Activated CD4-positive, alpha-beta memory T cell treated with anti-CD3 and anti-CD28 coated beads, Interleukin-2, amount 10 ng/mL, durations not matched to agents 7 days and 5 days (primary cell): ENCODE measurements around the gene ADAMTSL2. TPM values are rescaled to one million over a fixed set of nuclear protein-coding genes. Genes with fewer than 3 reads are reported as not detected.

Experiments used
- CTCF ChIA-PET: fragments of 350-600 bp; sonication (Branson Sonifier 250); formaldehyde crosslinking; loops from one replicate; lab custom pipeline; 2021; ENCODE audit warnings: antibody characterized with exemption, inconsistent platforms; lab: Charles Lee
- POLR2A ChIA-PET: fragments of 350-600 bp; sonication (Branson Sonifier 250); formaldehyde crosslinking; loops from one replicate; lab custom pipeline; 2021; ENCODE audit warnings: antibody characterized with exemption; lab: Charles Lee
- DNase-seq: peaks from one replicate; pipeline ENCODE4 v3.0.0-alpha.2; 2020
- H3K27ac Mint-ChIP-seq: one replicate; pipeline ENCODE4 v1.8.0; 2021; ENCODE audit warnings: mild to moderate bottlenecking, mixed read lengths
- H3K27me3 Mint-ChIP-seq: one replicate; pipeline ENCODE4 v1.8.0; 2021; ENCODE audit warnings: mixed read lengths
- H3K36me3 Mint-ChIP-seq: one replicate; pipeline ENCODE4 v1.8.0; 2021; ENCODE audit warnings: low read depth, mixed read lengths
- H3K4me1 Mint-ChIP-seq: one replicate; pipeline ENCODE4 v1.8.0; 2021; ENCODE audit warnings: mixed read lengths
- H3K4me3 Mint-ChIP-seq: one replicate; pipeline ENCODE4 v1.8.0; 2021; ENCODE audit warnings: mild to moderate bottlenecking, mixed read lengths
- H3K9me3 Mint-ChIP-seq: one replicate; pipeline ENCODE4 v1.8.0; 2021; ENCODE audit warnings: mixed read lengths
- total RNA-seq, 2 experiments: library from RNA; stranded (reverse); gene quantifications; one replicate each; pipeline ENCODE4 v1.2.3, GENCODE V29; 2021

The ADAMTSL2 gene
- total RNA-seq, 2 experiments from 2014 or later, result not detected

- no peaks in the 10 kb centered on the region for H3K4me1 Mint-ChIP-seq
- H3K9me3 Mint-ChIP-seq, result no peaks in the 10 kb centered on the region
- no peak for DNase-seq
- POLR2A ChIA-PET, result no interaction called here
- CTCF ChIA-PET, result no interaction called here
- H3K4me3 Mint-ChIP-seq, result no peak overlapping the region
- H3K36me3 Mint-ChIP-seq, result no peaks in the 10 kb centered on the region
- H3K27me3 Mint-ChIP-seq, result peaks cover 13% of the 10 kb centered on the region
- H3K27ac Mint-ChIP-seq, result no peak overlapping the region
Measured at GRCh38 chr9:133538176-133538575, 3.7 kb downstream of the ADAMTSL2 start.

GRCh38 chr9:133538851-133539833 is 4.6 kb downstream of the ADAMTSL2 start:
- DNase-seq, result no peak
- POLR2A ChIA-PET, result no interaction called here
- no peak overlapping the region for H3K4me3 Mint-ChIP-seq
- peaks cover 7% of the 10 kb centered on the region for H3K27me3 Mint-ChIP-seq
- CTCF ChIA-PET, result no interaction called here
- no peaks in the 10 kb centered on the region for H3K4me1 Mint-ChIP-seq
- H3K9me3 Mint-ChIP-seq, result no peaks in the 10 kb centered on the region
- no peak overlapping the region for H3K27ac Mint-ChIP-seq
- no peaks in the 10 kb centered on the region for H3K36me3 Mint-ChIP-seq

GRCh38 chr9:133539991-133540697 is 5.6 kb downstream of the ADAMTSL2 start:
- no peaks in the 10 kb centered on the region for H3K4me1 Mint-ChIP-seq
- ChIA-PET CTCF (no interaction called here), POLR2A (no interaction called here)
- H3K4me3 Mint-ChIP-seq, result no peak overlapping the region
- H3K27me3 Mint-ChIP-seq, result peaks cover 7% of the 10 kb centered on the region
- no peak overlapping the region for H3K27ac Mint-ChIP-seq
- DNase-seq, result no peak
- H3K36me3 Mint-ChIP-seq, result no peaks in the 10 kb centered on the region
- H3K9me3 Mint-ChIP-seq, result no peaks in the 10 kb centered on the region

- H3K27me3 Mint-ChIP-seq, result peaks cover 4% of the 10 kb centered on the region
- no peaks in the 10 kb centered on the region for H3K36me3 Mint-ChIP-seq
- ChIA-PET POLR2A (no interaction called here), CTCF (no interaction called here)
- no peaks in the 10 kb centered on the region for H3K9me3 Mint-ChIP-seq
- H3K4me3 Mint-ChIP-seq, result no peak overlapping the region
- H3K27ac Mint-ChIP-seq, result no peak overlapping the region
- DNase-seq, result no peak
- no peaks in the 10 kb centered on the region for H3K4me1 Mint-ChIP-seq
Measured at GRCh38 chr9:133540698-133541025, 6.2 kb downstream of the ADAMTSL2 start.

DNA sequence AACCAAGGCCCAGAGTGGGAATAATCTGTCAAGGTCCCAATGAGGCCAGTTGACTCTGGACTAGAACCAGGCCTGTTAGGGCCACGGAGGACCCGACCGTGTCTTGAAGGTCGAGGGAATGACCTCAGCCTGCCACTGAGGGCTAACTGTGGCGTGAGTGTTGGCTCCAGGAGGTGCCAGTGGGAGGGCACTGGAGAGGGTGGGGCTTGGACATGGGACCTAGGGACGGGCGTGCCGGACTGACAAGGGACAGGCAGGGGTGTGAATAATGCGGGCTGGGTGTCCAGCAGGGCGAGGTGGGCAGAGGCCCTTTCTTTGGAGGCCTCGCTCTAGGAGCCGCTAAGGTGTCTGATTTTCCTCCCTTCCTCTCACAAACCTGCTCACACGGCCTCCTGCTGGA is 7.5 kb downstream of the ADAMTSL2 start:
- ChIA-PET POLR2A (no interaction called here), CTCF (no interaction called here)
- H3K9me3 Mint-ChIP-seq, result no peaks in the 10 kb centered on the region
- no peak overlapping the region for H3K4me3 Mint-ChIP-seq
- H3K27me3 Mint-ChIP-seq, result peaks cover 4% of the 10 kb centered on the region
- H3K4me1 Mint-ChIP-seq, result no peaks in the 10 kb centered on the region
- no peaks in the 10 kb centered on the region for H3K36me3 Mint-ChIP-seq
- DNase-seq, result no peak
- H3K27ac Mint-ChIP-seq, result no peak overlapping the region

- ChIA-PET POLR2A (no interaction called here), CTCF (no interaction called here)
- no peaks in the 10 kb centered on the region for H3K36me3 Mint-ChIP-seq
- no peak overlapping the region for H3K4me3 Mint-ChIP-seq
- H3K27me3 Mint-ChIP-seq, result peaks cover 4% of the 10 kb centered on the region
- no peaks in the 10 kb centered on the region for H3K4me1 Mint-ChIP-seq
- no peak overlapping the region for H3K27ac Mint-ChIP-seq
- DNase-seq, result no peak
- no peaks in the 10 kb centered on the region for H3K9me3 Mint-ChIP-seq
Measured at GRCh38 chr9:133543772-133544467, 9.4 kb downstream of the ADAMTSL2 start.

- CTCF ChIA-PET, result no interaction called here
- H3K4me1 Mint-ChIP-seq, result no peaks in the 10 kb centered on the region
- H3K9me3 Mint-ChIP-seq, result no peaks in the 10 kb centered on the region
- H3K27me3 Mint-ChIP-seq, result no peaks in the 10 kb centered on the region
- no peaks in the 10 kb centered on the region for H3K36me3 Mint-ChIP-seq
- no peak overlapping the region for H3K4me3 Mint-ChIP-seq
- POLR2A ChIA-PET, result no interaction called here
- no peak overlapping the region for H3K27ac Mint-ChIP-seq
- no peak for DNase-seq
Measured at GRCh38 chr9:133545494-133546286, 11.2 kb downstream of the ADAMTSL2 start.

DNA sequence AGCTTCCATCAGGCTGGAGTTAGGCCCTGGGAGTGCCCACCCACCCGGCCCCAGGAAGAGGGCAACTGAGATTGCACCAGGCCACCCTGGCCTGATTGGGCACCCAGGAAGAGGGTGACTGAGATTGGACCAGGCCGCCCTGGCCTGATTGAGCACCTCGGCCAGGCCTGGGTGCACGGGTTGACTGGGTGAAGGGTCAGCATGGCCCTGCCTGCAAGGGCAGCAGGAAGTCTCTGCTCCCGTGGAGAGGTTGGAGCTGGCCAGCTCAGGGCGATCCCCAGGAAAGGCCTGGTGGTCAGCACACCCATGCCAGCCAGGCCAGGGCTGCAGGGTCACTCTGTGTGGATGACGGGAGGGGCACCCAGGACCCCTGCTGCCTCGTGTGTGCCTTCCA is 11.8 kb downstream of the ADAMTSL2 start:
- DNase-seq, result no peak
- Mint-ChIP-seq H3K27me3 (no peaks in the 10 kb centered on the region), H3K27ac (no peak overlapping the region), H3K9me3 (no peaks in the 10 kb centered on the region), H3K4me3 (no peak overlapping the region), H3K4me1 (no peaks in the 10 kb centered on the region), H3K36me3 (no peaks in the 10 kb centered on the region)
- POLR2A ChIA-PET, result no interaction called here
- CTCF ChIA-PET, result no interaction called here

GRCh38 chr9:133547116-133547515 is 12.6 kb downstream of the ADAMTSL2 start:
- H3K27me3 Mint-ChIP-seq, result no peaks in the 10 kb centered on the region
- no peaks in the 10 kb centered on the region for H3K36me3 Mint-ChIP-seq
- no peaks in the 10 kb centered on the region for H3K9me3 Mint-ChIP-seq
- H3K4me1 Mint-ChIP-seq, result no peaks in the 10 kb centered on the region
- DNase-seq, result no peak
- ChIA-PET CTCF (no interaction called here), POLR2A (no interaction called here)
- no peak overlapping the region for H3K27ac Mint-ChIP-seq
- no peak overlapping the region for H3K4me3 Mint-ChIP-seq

- Mint-ChIP-seq H3K36me3 (no peaks in the 10 kb centered on the region), H3K4me3 (no peak overlapping the region), H3K27ac (no peak overlapping the region), H3K27me3 (no peaks in the 10 kb centered on the region), H3K9me3 (no peaks in the 10 kb centered on the region), H3K4me1 (no peaks in the 10 kb centered on the region)
- ChIA-PET POLR2A (no interaction called here), CTCF (no interaction called here)
- DNase-seq, result no peak
Measured at GRCh38 chr9:133551446-133551845, 16.9 kb downstream of the ADAMTSL2 start.

GRCh38 chr9:133552236-133552635 is 17.7 kb downstream of the ADAMTSL2 start:
- no peaks in the 10 kb centered on the region for H3K27me3 Mint-ChIP-seq
- no peak overlapping the region for H3K27ac Mint-ChIP-seq
- ChIA-PET CTCF (interaction anchor here (1.4 kb wide), 1 partner anchor 190 kb away, joined by 3 read pairs; no protein-coding TSS in a partner anchor), POLR2A (no interaction called here)
- no peaks in the 10 kb centered on the region for H3K36me3 Mint-ChIP-seq
- no peak overlapping the region for H3K4me3 Mint-ChIP-seq
- H3K9me3 Mint-ChIP-seq, result no peaks in the 10 kb centered on the region
- no peaks in the 10 kb centered on the region for H3K4me1 Mint-ChIP-seq
- no peak for DNase-seq

GRCh38 chr9:133553123-133553522 is 18.6 kb downstream of the ADAMTSL2 start:
- no peaks in the 10 kb centered on the region for H3K36me3 Mint-ChIP-seq
- ChIA-PET POLR2A (no interaction called here), CTCF (interaction anchor here (1.4 kb wide), 1 partner anchor 189 kb away, joined by 3 read pairs; no protein-coding TSS in a partner anchor)
- DNase-seq, result no peak
- no peaks in the 10 kb centered on the region for H3K27me3 Mint-ChIP-seq
- H3K4me1 Mint-ChIP-seq, result no peaks in the 10 kb centered on the region
- H3K4me3 Mint-ChIP-seq, result no peak overlapping the region
- no peaks in the 10 kb centered on the region for H3K9me3 Mint-ChIP-seq
- H3K27ac Mint-ChIP-seq, result no peak overlapping the region
